PC-3 (cell line): Measurements from ENCODE around the gene AP3M1.

Experiments
- CTCF ChIP-seq: fragments of 300-600 bp; sonication (generic); conservative IDR thresholded peaks from 2 replicates; pipeline ENCODE4 v1.5.1; 2017; ENCODE audit warnings: antibody characterized with exemption, low read depth, mild to moderate bottlenecking, low read length
- EZH2 ChIP-seq: fragments of 300-600 bp; sonication (generic); IDR thresholded peaks from one replicate; pipeline ENCODE4 v1.6.1; 2017; ENCODE audit warnings: antibody characterized with exemption, mild to moderate bottlenecking, low read length; ENCODE audit not compliant: unreplicated experiment

GRCh38 chr10:74137992-74138391 is 12.6 kb downstream of the AP3M1 start:
- TF ChIP-seq CTCF, result 0 out of 2 replicates have a peak, but pooled peaks have one; percentile 35
- TF ChIP-seq EZH2, result no peak
